ENCODE measurements around the gene TNFRSF25.

DNA sequence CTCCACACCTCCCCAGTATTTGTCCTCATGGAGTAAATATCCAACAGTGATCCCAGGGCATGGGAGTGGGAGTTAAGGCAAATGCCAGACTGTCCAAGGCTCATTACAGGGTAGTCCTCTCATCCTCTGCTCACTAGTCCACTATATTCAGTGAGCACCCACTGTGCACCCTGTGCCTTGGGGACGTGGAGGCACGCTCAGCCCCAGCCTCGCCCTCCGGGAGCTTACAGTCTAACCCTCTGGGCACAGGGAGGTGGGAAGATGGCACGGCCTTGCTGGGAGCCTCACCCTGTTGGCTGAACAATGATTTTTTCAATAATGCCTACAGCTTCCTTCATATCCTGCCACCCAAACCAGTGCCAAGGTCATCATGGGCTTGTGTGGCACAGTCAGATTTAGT is 49.1 kb downstream of the TNFRSF25 start:
- TF ChIP-seq EZH2 (IDR thresholded peaks at IDR 0.05; ENCODE audit: low read length, missing control alignments) (no peak), CTCF (conservative IDR thresholded peaks at IDR 0.05 in 1 of 2, IDR thresholded peaks at IDR 0.05 in 1 of 2; ENCODE audit: low read depth in 1 of 2, low read length in 2 of 2) (no peak)

Data from fibroblast of lung (primary cell).